H1 (cell line): ENCODE results near the gene HDLBP. TPM values are rescaled to one million over a fixed set of nuclear protein-coding genes. Genes with fewer than 3 reads are reported as not detected.

Experiments
- JUND ChIP-seq: IDR thresholded peaks from 2 replicates; pipeline ENCODE4 v1.6.1; 2011; ENCODE audit warnings: mild to moderate bottlenecking, improper control_type of control experiment, low read length
- POLR2A ChIP-seq, 2 experiments: IDR thresholded peaks; 1 replicate in 1 of 2; 2 replicates in 1 of 2; pipeline ENCODE4 v1.6.1; 2011; ENCODE audit warnings: low read depth in 2 of 2, low read length in 2 of 2, mild to moderate bottlenecking in 2 of 2; ENCODE audit errors: control extremely low read depth in 1 of 2
- POLR2AphosphoS5 ChIP-seq: IDR thresholded peaks from 2 replicates; pipeline ENCODE4 v1.6.1; 2011; ENCODE audit warnings: low read depth, low read length
- RFX5 ChIP-seq: IDR thresholded peaks from 2 replicates; pipeline ENCODE4 v1.6.1; 2011; ENCODE audit warnings: low read depth, low read length, improper control_type of control experiment, borderline replicate concordance
- TAF1 ChIP-seq: IDR thresholded peaks from 2 replicates; pipeline ENCODE4 v1.6.1; 2011; ENCODE audit warnings: mild to moderate bottlenecking, low read depth, low read length
- TAF7 ChIP-seq: optimal IDR thresholded peaks from 2 replicates; pipeline ENCODE3; 2011; ENCODE audit warnings: low read depth, mild to moderate bottlenecking, inconsistent platforms, low read length, moderate library complexity, borderline replicate concordance
- polyA plus RNA-seq, 7 experiments: library from polyadenylated mRNA; depleted of rRNA in 3 of 7; stranded (reverse) in 5 of 7; unstranded in 2 of 7; fragments of >200 nt in 5 of 7; fragments of 200-250 nt in 2 of 7; gene quantifications; 1 replicate in 5 of 7; 2 replicates in 1 of 7; 4 replicates in 1 of 7; pipeline versions ENCODE4 v1.2.1 to v1.2.3, GENCODE V29; 2011 to 2013; ENCODE audit warnings: missing spikeins in 2 of 7, mixed read lengths in 2 of 7
- total RNA-seq: library from RNA; stranded (reverse); fragmentation: NEBNext Ultra II Directional; extraction: Animal tissue kit (Norgen Biotek cat#: 25700); gene quantifications from 2 replicates; pipeline ENCODE4 v1.2.1, GENCODE V29; 2021

HDLBP gene
- total and polyA plus RNA-seq, 2 of the 8 experiments (the other 6 are each of a cell fraction or from before 2014, with no cell fraction given): 185 to 360 TPM

GRCh38 chr2:241272303-241273209 lies 42.9 kb downstream of the HDLBP start (continued):
- TF ChIP-seq POLR2A (IDR thresholded peaks at IDR 0.05; ENCODE audit: control extremely low read depth in 1 of 2, low read depth in 2 of 2, low read length in 2 of 2) (no peak), TAF7 (no peak), RFX5 (no peak), JUND (no peak), TAF1 (peak; percentile 54; the same call in 1 of the 2 replicates), POLR2AphosphoS5 (no peak; the same call in 1 of the 2 replicates)
